Ishikawa (cell line): Measurements from ENCODE around the gene CDH13.

Experiments used
- CEBPB ChIP-seq: IDR thresholded peaks from 2 replicates; pipeline ENCODE4 v1.6.1; 2012
- CREB1 ChIP-seq: IDR thresholded peaks from 2 replicates; pipeline ENCODE4 v1.6.1; 2012; ENCODE audit warnings: low read depth
- EGR1 ChIP-seq: IDR thresholded peaks from 2 replicates; pipeline ENCODE4 v1.6.1; 2012
- EP300 ChIP-seq: IDR thresholded peaks from 2 replicates; pipeline ENCODE4 v1.6.1; 2012; ENCODE audit warnings: borderline replicate concordance
- FOXM1 ChIP-seq: IDR thresholded peaks from 2 replicates; pipeline ENCODE4 v1.6.1; 2012; ENCODE audit warnings: low read depth, borderline replicate concordance
- MAX ChIP-seq: IDR thresholded peaks from 2 replicates; pipeline ENCODE4 v1.6.1; 2012
- NFIC ChIP-seq: IDR thresholded peaks from 2 replicates; pipeline ENCODE4 v1.6.1; 2012
- RAD21 ChIP-seq: IDR thresholded peaks from 2 replicates; pipeline ENCODE4 v1.6.1; 2012; ENCODE audit warnings: low read depth
- REST ChIP-seq: IDR thresholded peaks from 2 replicates; pipeline ENCODE4 v1.6.1; 2012; ENCODE audit warnings: low read depth, mild to moderate bottlenecking
- TAF1 ChIP-seq: IDR thresholded peaks from 2 replicates; pipeline ENCODE4 v1.6.1; 2012; ENCODE audit warnings: low read depth, mild to moderate bottlenecking
- TCF12 ChIP-seq: IDR thresholded peaks from 2 replicates; pipeline ENCODE4 v1.6.1; 2012; ENCODE audit warnings: low read depth
- TEAD4 ChIP-seq: IDR thresholded peaks from 2 replicates; pipeline ENCODE4 v1.6.1; 2012
- USF1 ChIP-seq: IDR thresholded peaks from 2 replicates; pipeline ENCODE4 v1.6.1; 2012
- YY1 ChIP-seq: IDR thresholded peaks from 2 replicates; pipeline ENCODE4 v1.6.1; 2012; ENCODE audit warnings: low read depth
- ZBTB7A ChIP-seq: IDR thresholded peaks from 2 replicates; pipeline ENCODE4 v1.6.1; 2012; ENCODE audit warnings: low read depth

The CDH13 gene

GRCh38 chr16:82732461-82732860 is 105.7 kb downstream of the CDH13 start:
- TF ChIP-seq CREB1 (no peak), FOXM1 (no peak), YY1 (no peak), CEBPB (no peak), TEAD4 (no peak), EP300 (no peak), MAX (no peak), TAF1 (no peak), USF1 (no peak), ZBTB7A (no peak), RAD21 (no peak), NFIC (no peak), TCF12 (no peak)

- TF ChIP-seq CREB1, result no peak
- TF ChIP-seq EGR1, result no peak
- no peak for TF ChIP-seq TCF12
- TF ChIP-seq TEAD4, result no peak
- TF ChIP-seq NFIC, result no peak
- TF ChIP-seq USF1, result no peak
- TF ChIP-seq REST, result no peak
- TF ChIP-seq FOXM1, result no peak
- TF ChIP-seq TAF1, result no peak
- TF ChIP-seq CEBPB, result no peak
- no peak for TF ChIP-seq RAD21
- no peak for TF ChIP-seq YY1
- no peak for TF ChIP-seq EP300
- no peak for TF ChIP-seq ZBTB7A
- no peak for TF ChIP-seq MAX
Observed at GRCh38 chr16:82735186-82735585, 108.4 kb downstream of the CDH13 start.

GRCh38 chr16:82735673-82736091 is 108.9 kb downstream of the CDH13 start:
- TF ChIP-seq YY1 (no peak), EGR1 (no peak), NFIC (no peak), RAD21 (no peak), MAX (no peak), TCF12 (no peak), USF1 (no peak), REST (no peak), CREB1 (no peak), ZBTB7A (no peak), CEBPB (no peak), TEAD4 (no peak)

GRCh38 chr16:82736224-82736623 is 109.5 kb downstream of the CDH13 start:
- no peak for TF ChIP-seq REST
- no peak for TF ChIP-seq CREB1
- no peak for TF ChIP-seq FOXM1
- TF ChIP-seq EP300, result no peak
- TF ChIP-seq CEBPB, result no peak
- TF ChIP-seq RAD21, result no peak
- TF ChIP-seq ZBTB7A, result no peak
